Upper lobe of left lung (tissue), 4 donors: ENCODE measurements around the gene PPIE.

ENCODE experiments used
- EP300 ChIP-seq, 4 donors: sonication (generic); formaldehyde crosslinking; IDR thresholded peaks; one replicate each; pipeline ENCODE4 v1.5.1; 2017; ENCODE audit warnings: antibody characterized with exemption in 4 of 4, control low read depth in 2 of 4
- POLR2A ChIP-seq, 4 donors: fragments of 450-650 bp; IDR thresholded peaks; one replicate each; pipeline ENCODE4 v1.5.1; 2016 to 2017; ENCODE audit warnings: antibody characterized with exemption in 4 of 4, mild to moderate bottlenecking in 2 of 4

GRCh38 chr1:39738622-39739366 is at the start of gene PPIE:
- TF ChIP-seq POLR2A (IDR thresholded peaks at IDR 0.05), result peak in 2 of 4 donors; percentile 25 to 47
- no peak for TF ChIP-seq EP300 (IDR thresholded peaks at IDR 0.05)
